ENCODE data around the gene THRB.

Gene THRB

DNA sequence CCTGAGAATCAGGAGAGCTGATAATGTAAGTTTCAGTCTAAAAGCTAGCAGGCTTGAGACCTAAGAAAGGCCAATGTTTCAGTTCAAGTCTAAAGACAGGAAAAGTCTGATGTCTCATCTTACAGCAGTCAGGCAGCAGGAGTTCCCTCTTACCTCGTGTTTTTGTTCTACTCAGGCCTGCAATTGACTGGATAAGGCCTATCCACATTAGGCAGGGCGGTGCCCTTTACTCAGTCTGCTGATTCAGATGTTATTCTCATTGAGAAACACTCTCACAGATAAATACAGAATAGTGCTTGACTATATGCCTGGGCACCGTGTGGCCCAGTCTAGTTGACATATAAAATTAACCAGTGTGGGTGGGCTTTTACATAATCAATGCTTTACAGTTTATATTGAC lies 427.2 kb downstream of the THRB start:
- no peaks in the 10 kb centered on the region for H3K36me3 ChIP-seq (ENCODE audit: control insufficient read depth, insufficient read depth, low read length)
- H3K27me3 ChIP-seq (ENCODE audit: control insufficient read depth, insufficient read depth, low read length, poor library complexity, severe bottlenecking), result no peaks in the 10 kb centered on the region
- H3K9me3 ChIP-seq (ENCODE audit: control insufficient read depth, low read length), result no peaks in the 10 kb centered on the region
- H3K27ac ChIP-seq (ENCODE audit: insufficient read depth, low read depth, low read length, poor library complexity, severe bottlenecking), result no peak overlapping the region
- no peaks in the 10 kb centered on the region for H3K4me1 ChIP-seq (ENCODE audit: control insufficient read depth, insufficient read depth, low read length)
- 76 to 77% methylated on average over 3 of the region's 3 CpGs for WGBS, 2 experiments
- no peak overlapping the region for H3K4me3 ChIP-seq (ENCODE audit: insufficient read depth, low read depth, low read length)
